GM23338 (cell line): ENCODE data around the gene DACT1. TPM values are rescaled to one million over a fixed set of nuclear protein-coding genes. Genes with fewer than 3 reads are reported as not detected.
A peak's percentile ranks its signal among the peaks of the same experiment; 100 is the strongest.

ENCODE experiments used
- ATAC-seq: fragments of 200-7000 bp; cut with Tn5 transposase; 3 replicates; pipeline ENCODE4 v1.9.1; 2020
- DNase-seq: peaks from one replicate; pipeline ENCODE4 v3.0.0-alpha.2; 2015; ENCODE audit warnings: low spot score
- H2AFZ ChIP-seq: fragments of 200-600 bp; sonication (generic); 2 replicates; pipeline ENCODE4 v1.8.0; 2016; ENCODE audit warnings: antibody characterized with exemption, mild to moderate bottlenecking, moderate library complexity
- H3F3A ChIP-seq: fragments of 200-600 bp; sonication (generic); replicated peaks from 2 replicates; pipeline ENCODE4 v1.8.0; 2017; ENCODE audit warnings: antibody characterized with exemption, mixed run types, low read depth
- H3K27ac ChIP-seq: fragments of 200-600 bp; sonication (generic); 2 replicates; pipeline ENCODE4 v1.6.1; 2016; ENCODE audit warnings: low read depth
- H3K27me3 ChIP-seq: fragments of 200-600 bp; sonication (generic); 2 replicates; pipeline ENCODE4 v1.8.0; 2016; ENCODE audit warnings: mild to moderate bottlenecking, mixed run types, moderate library complexity; ENCODE audit not compliant: insufficient read depth
- H3K36me3 ChIP-seq: fragments of 200-600 bp; sonication (generic); 2 replicates; pipeline ENCODE4 v1.8.0; 2016; ENCODE audit warnings: mild to moderate bottlenecking; ENCODE audit not compliant: insufficient read depth
- H3K4me1 ChIP-seq: fragments of 200-600 bp; sonication (generic); 2 replicates; pipeline ENCODE4 v1.8.0; 2016; ENCODE audit warnings: mild to moderate bottlenecking, moderate library complexity; ENCODE audit not compliant: insufficient read depth
- H3K4me2 ChIP-seq: fragments of 200-600 bp; sonication (generic); 2 replicates; pipeline ENCODE4 v1.7.1; 2017; ENCODE audit warnings: mixed run types
- H3K4me3 ChIP-seq: fragments of 200-600 bp; sonication (generic); 2 replicates; pipeline ENCODE4 v1.6.1; 2016; ENCODE audit warnings: mixed run types
- H3K79me2 ChIP-seq: fragments of 200-600 bp; sonication (generic); replicated peaks from 2 replicates; pipeline ENCODE4 v1.8.0; 2017; ENCODE audit warnings: mild to moderate bottlenecking; ENCODE audit not compliant: insufficient read depth
- H3K9me2 ChIP-seq: fragments of 200-600 bp; sonication (generic); 2 replicates; pipeline ENCODE4 v1.8.0; 2017; ENCODE audit not compliant: insufficient read depth
- H4K20me1 ChIP-seq: fragments of 200-600 bp; sonication (generic); replicated peaks from 2 replicates; pipeline ENCODE4 v1.8.0; 2017; ENCODE audit warnings: mild to moderate bottlenecking; ENCODE audit not compliant: insufficient read depth
- H3K27ac Mint-ChIP-seq: 2 replicates; pipeline ENCODE4 v1.8.0; 2020; ENCODE audit warnings: inconsistent platforms, mild to moderate bottlenecking, moderate library complexity, mixed read lengths
- H3K27me3 Mint-ChIP-seq: 3 replicates; pipeline ENCODE4 v1.8.0; 2022; ENCODE audit warnings: low read depth, mild to moderate bottlenecking, moderate library complexity, mixed read lengths, inconsistent platforms; ENCODE audit not compliant: insufficient read depth, poor library complexity
- H3K36me3 Mint-ChIP-seq: 3 replicates; pipeline ENCODE4 v1.8.0; 2021; ENCODE audit warnings: low read depth, mild to moderate bottlenecking, inconsistent platforms, moderate library complexity, mixed read lengths
- H3K4me1 Mint-ChIP-seq: 3 replicates; pipeline ENCODE4 v1.8.0; 2020; ENCODE audit warnings: mild to moderate bottlenecking, inconsistent platforms, mixed read lengths
- H3K4me3 Mint-ChIP-seq: 3 replicates; pipeline ENCODE4 v1.8.0; 2021; ENCODE audit warnings: moderate library complexity, mild to moderate bottlenecking, inconsistent platforms, mixed read lengths
- H3K9me3 Mint-ChIP-seq: 3 replicates; pipeline ENCODE4 v1.8.0; 2020; ENCODE audit warnings: moderate library complexity, mild to moderate bottlenecking, inconsistent platforms, mixed read lengths
- CREB1 ChIP-seq: fragments of 250-450 bp; sonication (Bioruptor Pico); IDR thresholded peaks from 2 replicates; pipeline ENCODE4 v1.5.0; 2020; ENCODE audit warnings: low read depth, mild to moderate bottlenecking, moderate library complexity
- CTCF ChIP-seq, 2 experiments: fragments of 200-600 bp in 1 of 2; sonication (generic) in 1 of 2; conservative IDR thresholded peaks; 2 replicates each; pipeline versions ENCODE4 v1.5.1 to v1.6.1; 2016 to 2017; ENCODE audit warnings: antibody characterized with exemption in 2 of 2, low read depth in 2 of 2, mild to moderate bottlenecking in 2 of 2, moderate library complexity in 1 of 2
- EZH2 ChIP-seq: fragments of 200-600 bp; sonication (generic); IDR thresholded peaks from one replicate; pipeline ENCODE4 v1.8.0; 2017; ENCODE audit warnings: antibody characterized with exemption, mild to moderate bottlenecking, low read depth; ENCODE audit not compliant: unreplicated experiment
- polyA plus RNA-seq: library from polyadenylated mRNA; unstranded; fragments of >200 nt; fragmentation: Nextera tagmentation; extraction: Ambion mirVana; gene quantifications from 2 replicates; pipeline ENCODE4 v1.2.1, GENCODE V29; 2016
- total RNA-seq: library from RNA; depleted of rRNA; stranded (reverse); fragments of >200 nt; shearing (Covaris generic); gene quantifications from 2 replicates; pipeline ENCODE4 v1.2.3, GENCODE V29; 2014
- TF ChIP-seq, protein P1 (sequence below): fragments of 250-450 bp; sonication (Bioruptor Pico); IDR thresholded peaks from 2 replicates; pipeline ENCODE4 v1.5.0; 2020; ENCODE audit warnings: mild to moderate bottlenecking, moderate library complexity

Gene DACT1
- total and polyA plus RNA-seq, 2 experiments from 2014 or later: 5.7 to 26.6 TPM

GRCh38 chr14:58605465-58605864 is 32.3 kb upstream of the DACT1 start:
- ATAC-seq: no peak
- Histone ChIP-seq H4K20me1 (no peaks in the 10 kb centered on the region), H3F3A (no peaks in the 10 kb centered on the region), H3K36me3 (no peaks in the 10 kb centered on the region), H2AFZ (peak overlapping the region; percentile 4; the same call in 1 of the 2 replicates), H3K27ac (no peak overlapping the region), H3K9me2 (peaks cover 8% of the 10 kb centered on the region), H3K27me3 (no peaks in the 10 kb centered on the region), H3K4me1 (peaks cover 25% of the 10 kb centered on the region), H3K4me2 (no peak overlapping the region), H3K4me3 (no peak overlapping the region), H3K79me2 (no peaks in the 10 kb centered on the region)
- DNase-seq: no peak
- no peak overlapping the region for H3K27ac Mint-ChIP-seq
- no peaks in the 10 kb centered on the region for H3K36me3 Mint-ChIP-seq
- no peak overlapping the region for H3K4me3 Mint-ChIP-seq
- no peak for TF ChIP-seq CTCF (conservative IDR thresholded peaks at IDR 0.05; ENCODE audit: low read depth in 2 of 2)
- no peak for TF ChIP-seq CREB1
- TF ChIP-seq, protein P1, sequence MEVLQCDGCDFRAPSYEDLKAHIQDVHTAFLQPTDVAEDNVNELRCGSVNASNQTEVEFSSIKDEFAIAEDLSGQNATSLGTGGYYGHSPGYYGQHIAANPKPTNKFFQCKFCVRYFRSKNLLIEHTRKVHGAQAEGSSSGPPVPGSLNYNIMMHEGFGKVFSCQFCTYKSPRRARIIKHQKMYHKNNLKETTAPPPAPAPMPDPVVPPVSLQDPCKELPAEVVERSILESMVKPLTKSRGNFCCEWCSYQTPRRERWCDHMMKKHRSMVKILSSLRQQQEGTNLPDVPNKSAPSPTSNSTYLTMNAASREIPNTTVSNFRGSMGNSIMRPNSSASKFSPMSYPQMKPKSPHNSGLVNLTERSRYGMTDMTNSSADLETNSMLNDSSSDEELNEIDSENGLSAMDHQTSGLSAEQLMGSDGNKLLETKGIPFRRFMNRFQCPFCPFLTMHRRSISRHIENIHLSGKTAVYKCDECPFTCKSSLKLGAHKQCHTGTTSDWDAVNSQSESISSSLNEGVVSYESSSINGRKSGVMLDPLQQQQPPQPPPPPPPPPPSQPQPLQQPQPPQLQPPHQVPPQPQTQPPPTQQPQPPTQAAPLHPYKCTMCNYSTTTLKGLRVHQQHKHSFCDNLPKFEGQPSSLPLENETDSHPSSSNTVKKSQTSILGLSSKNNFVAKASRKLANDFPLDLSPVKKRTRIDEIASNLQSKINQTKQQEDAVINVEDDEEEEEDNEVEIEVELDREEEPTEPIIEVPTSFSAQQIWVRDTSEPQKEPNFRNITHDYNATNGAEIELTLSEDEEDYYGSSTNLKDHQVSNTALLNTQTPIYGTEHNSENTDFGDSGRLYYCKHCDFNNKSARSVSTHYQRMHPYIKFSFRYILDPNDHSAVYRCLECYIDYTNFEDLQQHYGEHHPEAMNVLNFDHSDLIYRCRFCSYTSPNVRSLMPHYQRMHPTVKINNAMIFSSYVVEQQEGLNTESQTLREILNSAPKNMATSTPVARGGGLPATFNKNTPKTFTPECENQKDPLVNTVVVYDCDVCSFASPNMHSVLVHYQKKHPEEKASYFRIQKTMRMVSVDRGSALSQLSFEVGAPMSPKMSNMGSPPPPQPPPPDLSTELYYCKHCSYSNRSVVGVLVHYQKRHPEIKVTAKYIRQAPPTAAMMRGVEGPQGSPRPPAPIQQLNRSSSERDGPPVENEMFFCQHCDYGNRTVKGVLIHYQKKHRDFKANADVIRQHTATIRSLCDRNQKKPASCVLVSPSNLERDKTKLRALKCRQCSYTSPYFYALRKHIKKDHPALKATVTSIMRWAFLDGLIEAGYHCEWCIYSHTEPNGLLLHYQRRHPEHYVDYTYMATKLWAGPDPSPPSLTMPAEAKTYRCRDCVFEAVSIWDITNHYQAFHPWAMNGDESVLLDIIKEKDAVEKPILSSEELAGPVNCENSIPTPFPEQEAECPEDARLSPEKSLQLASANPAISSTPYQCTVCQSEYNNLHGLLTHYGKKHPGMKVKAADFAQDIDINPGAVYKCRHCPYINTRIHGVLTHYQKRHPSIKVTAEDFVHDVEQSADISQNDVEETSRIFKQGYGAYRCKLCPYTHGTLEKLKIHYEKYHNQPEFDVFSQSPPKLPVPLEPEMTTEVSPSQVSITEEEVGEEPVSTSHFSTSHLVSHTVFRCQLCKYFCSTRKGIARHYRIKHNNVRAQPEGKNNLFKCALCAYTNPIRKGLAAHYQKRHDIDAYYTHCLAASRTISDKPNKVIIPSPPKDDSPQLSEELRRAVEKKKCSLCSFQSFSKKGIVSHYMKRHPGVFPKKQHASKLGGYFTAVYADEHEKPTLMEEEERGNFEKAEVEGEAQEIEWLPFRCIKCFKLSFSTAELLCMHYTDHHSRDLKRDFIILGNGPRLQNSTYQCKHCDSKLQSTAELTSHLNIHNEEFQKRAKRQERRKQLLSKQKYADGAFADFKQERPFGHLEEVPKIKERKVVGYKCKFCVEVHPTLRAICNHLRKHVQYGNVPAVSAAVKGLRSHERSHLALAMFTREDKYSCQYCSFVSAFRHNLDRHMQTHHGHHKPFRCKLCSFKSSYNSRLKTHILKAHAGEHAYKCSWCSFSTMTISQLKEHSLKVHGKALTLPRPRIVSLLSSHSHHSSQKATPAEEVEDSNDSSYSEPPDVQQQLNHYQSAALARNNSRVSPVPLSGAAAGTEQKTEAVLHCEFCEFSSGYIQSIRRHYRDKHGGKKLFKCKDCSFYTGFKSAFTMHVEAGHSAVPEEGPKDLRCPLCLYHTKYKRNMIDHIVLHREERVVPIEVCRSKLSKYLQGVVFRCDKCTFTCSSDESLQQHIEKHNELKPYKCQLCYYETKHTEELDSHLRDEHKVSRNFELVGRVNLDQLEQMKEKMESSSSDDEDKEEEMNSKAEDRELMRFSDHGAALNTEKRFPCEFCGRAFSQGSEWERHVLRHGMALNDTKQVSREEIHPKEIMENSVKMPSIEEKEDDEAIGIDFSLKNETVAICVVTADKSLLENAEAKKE: no peak
- TF ChIP-seq EZH2: no peak
- peaks cover 30% of the 10 kb centered on the region for H3K4me1 Mint-ChIP-seq
- peaks cover 5% of the 10 kb centered on the region for H3K27me3 Mint-ChIP-seq
- H3K9me3 Mint-ChIP-seq: no peaks in the 10 kb centered on the region
